ENCODE measurements around the gene NEDD4L.
"Not testable (repeated sequence)": the region's sequence is repeated elsewhere in the genome, so short reads cannot be mapped to it uniquely, and the experiment has no call there.

The NEDD4L gene

DNA sequence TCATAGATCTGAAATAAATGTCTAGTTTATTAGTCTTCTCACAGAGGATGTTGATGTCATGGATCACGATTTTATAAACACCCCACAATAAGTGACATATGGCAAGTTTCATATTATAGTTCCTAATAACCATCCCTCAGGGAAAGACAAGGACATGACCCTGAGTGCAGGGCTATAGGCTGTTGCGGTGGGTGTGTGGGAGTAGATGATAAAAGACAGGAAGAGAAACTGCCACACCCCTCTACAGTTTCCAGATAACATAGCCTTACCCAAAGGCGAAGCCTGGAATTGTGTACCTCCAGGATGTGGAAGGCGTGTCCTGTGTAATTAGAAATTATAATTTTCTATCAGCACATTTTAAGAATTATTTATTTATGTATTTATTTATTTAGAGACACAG lies 2.4 kb upstream of the NEDD4L start:
- Mint-ChIP-seq H3K36me3 (no peaks in the 10 kb centered on the region), H3K4me1 (peaks cover 28% of the 10 kb centered on the region), H3K27me3 (peaks cover 53% of the 10 kb centered on the region), H3K9me3 (no peaks in the 10 kb centered on the region), H3K27ac (no peak overlapping the region), H3K4me3 (no peak overlapping the region)
- CTCF ChIA-PET: interaction anchor here (0.6 to 1.1 kb wide), 3 partner anchors 80 to 320 kb away, joined by 3 read pairs; no protein-coding TSS in a partner anchor
- DNase-seq: no peak

DNA sequence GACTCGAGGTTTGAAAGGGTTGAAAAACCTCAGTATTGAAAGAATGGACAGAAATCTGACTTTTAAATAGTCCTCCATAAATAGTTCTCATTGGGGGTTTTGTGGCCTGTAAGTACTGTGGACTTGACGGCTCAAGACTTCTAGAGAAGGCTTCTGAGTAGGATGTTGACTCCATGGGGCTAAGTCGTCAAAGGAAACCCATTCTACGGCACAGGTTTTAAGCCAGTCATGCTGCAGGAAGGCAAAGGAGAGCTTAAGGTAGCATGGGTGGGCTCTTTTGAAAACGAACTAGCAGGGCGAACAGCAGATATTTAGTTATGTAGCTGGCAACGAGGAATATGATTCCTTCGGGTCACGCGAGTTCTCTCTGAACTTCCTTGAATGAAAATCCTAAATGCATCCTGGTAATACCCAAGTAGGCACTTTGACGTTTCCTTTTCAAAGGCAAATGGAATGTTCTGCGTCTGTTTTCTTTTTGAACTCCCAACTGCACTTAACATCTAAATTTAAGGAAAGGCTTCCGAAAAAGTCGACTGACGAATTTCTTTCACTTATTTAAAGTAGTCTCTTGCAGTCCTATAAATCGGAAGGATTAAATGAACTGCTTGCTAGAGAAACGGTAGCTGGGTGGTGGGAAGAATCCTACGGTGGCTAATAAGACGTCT lies 1.1 kb upstream of the NEDD4L start:
- Mint-ChIP-seq H3K36me3 (no peaks in the 10 kb centered on the region), H3K4me3 (peak overlapping the region; percentile 81), H3K9me3 (no peaks in the 10 kb centered on the region), H3K27me3 (peaks cover 58% of the 10 kb centered on the region), H3K27ac (peak overlapping the region; percentile 3), H3K4me1 (peaks cover 28% of the 10 kb centered on the region)
- DNase-seq: no peak
- CTCF ChIA-PET: interaction anchor here (0.7 to 1.7 kb wide), 14 partner anchors 9 to 452 kb away, joined by 3 to 20 read pairs (median 5); no protein-coding TSS in a partner anchor

DNA sequence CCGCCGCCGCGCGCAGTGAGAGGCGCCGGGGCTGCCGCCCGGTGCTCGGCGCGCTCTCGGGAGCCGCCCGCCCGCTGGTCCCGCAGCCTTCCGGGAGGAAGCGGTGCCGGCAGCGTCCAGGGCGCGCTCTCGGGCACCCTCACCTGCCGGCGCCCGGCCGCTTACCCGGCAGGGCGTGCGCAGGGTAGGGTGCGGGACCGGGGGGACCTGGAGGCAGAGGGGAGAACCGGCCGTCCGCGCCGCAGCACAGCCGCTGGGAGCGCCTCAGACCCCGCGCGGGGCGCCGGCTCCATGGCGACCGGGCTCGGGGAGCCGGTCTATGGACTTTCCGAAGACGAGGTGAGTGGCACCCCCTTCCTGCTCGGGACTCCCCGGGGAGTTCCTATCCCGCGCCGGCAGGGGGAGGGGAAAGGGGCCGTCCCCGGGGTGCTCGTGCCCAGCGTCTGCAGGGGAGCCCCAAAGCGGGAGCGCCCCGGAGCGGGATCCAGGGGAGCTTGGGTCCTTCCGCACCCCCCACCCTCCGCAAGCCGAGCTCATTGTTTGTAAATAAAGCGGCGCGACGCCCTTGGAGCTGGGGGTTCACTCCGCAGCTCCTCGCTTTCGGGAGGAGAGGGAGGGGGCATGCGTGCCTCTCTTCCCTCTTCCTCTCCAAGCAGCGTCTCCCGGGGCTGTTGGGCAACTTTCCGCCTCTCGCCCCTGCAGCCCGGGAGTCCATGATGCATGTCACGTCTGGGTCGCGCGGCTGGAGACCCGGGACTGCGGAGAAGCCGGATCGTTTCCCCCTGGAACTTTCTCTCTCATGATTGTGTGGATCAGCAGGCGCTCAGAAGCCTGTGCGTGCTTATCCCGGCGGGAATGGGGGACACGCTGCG lies 580 bp downstream of the NEDD4L start:
- DNase-seq: peak; percentile 60
- Mint-ChIP-seq H3K27ac (no peak overlapping the region), H3K4me1 (peaks cover 28% of the 10 kb centered on the region), H3K4me3 (peak overlapping the region; percentile 81), H3K9me3 (no peaks in the 10 kb centered on the region), H3K27me3 (peaks cover 55% of the 10 kb centered on the region), H3K36me3 (no peaks in the 10 kb centered on the region)
- CTCF ChIA-PET: interaction anchor here (1.8 kb wide), 1 partner anchor 77 kb away, joined by 8 read pairs; no protein-coding TSS in a partner anchor

DNA sequence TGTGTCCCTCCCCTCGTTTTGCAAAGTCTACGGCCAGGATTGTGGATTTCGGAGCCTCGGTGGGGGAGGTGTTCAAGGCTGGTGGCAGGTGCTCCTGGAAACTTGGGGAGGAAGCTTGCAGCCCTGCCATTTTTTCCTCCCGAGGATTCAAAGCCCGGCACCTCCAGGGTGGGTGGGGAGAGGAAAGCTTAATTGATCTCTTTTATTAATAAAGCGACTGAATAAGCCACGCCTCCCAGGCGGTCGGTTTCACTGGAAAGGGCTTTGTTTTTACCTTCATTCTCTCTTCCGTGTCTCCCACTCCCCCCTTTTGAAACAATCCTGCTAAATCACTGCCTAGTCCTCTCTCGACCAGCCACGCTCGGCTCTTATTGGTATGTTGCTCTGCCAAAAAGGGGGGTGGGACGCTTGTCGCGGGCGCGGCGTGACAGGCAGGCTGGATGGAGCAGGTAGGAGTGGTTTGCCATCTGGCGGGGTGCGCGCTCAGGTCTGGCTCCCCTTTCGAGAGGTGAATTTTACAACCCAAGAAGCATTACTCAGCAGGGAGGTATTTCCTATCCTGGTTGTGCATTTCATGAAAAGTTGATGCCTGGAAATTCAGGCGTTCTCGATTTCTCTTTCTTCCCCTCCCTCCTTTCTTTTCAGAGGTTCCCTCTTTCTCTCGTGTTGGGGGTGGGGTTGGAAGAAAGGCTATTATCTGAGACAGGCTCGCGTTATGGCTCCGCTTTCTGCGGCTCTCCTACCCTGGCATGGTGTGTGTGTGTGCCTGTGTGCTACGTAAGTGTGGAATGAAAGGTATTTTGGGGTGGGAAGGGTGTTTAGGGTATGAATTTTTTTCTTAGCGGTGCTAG lies 1.4 kb downstream of the NEDD4L start:
- no peak overlapping the region for H3K27ac Mint-ChIP-seq
- H3K4me1 Mint-ChIP-seq: peaks cover 28% of the 10 kb centered on the region
- no peaks in the 10 kb centered on the region for H3K36me3 Mint-ChIP-seq
- DNase-seq: peak; percentile 52
- H3K4me3 Mint-ChIP-seq: peak overlapping the region; percentile 81
- H3K27me3 Mint-ChIP-seq: peaks cover 55% of the 10 kb centered on the region
- no peaks in the 10 kb centered on the region for H3K9me3 Mint-ChIP-seq
- CTCF ChIA-PET: interaction anchor here (1.8 kb wide), 1 partner anchor 76 kb away, joined by 8 read pairs; no protein-coding TSS in a partner anchor

DNA sequence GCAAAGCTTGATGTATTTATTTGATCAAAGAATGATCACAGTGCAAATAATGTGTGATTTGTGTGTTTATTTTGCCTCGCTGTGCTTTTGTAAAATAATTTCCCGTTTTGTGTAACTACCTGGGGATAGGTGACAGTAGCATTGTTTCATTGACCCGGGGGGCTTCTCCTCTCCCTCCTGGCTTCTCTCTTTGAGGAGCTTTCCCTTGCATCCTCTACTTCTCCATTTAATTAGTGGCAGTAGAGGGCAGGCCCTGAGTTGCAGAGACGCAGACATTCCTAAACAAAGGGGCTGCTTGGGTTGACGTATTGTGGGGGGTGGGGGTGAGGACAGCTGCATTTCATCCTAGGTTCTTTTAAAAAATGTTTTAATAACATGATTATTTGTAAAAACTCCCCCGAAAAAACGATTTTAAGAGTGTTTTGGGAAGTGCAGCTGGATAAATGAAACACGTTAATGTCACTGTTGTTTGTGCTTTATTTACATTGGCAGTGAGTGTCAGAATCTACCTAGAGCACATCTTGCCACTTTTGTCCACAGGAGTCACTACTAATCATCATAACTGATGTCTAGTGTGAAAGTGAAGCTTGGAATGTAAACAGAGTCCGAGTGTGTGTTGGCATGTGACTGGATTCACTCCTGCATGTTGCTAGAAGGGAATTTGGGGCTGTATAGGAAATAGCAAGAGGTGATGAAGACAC lies 2.2 kb downstream of the NEDD4L start:
- no peak overlapping the region for H3K27ac Mint-ChIP-seq
- CTCF ChIA-PET: interaction anchor here (1.8 kb wide), 1 partner anchor 75 kb away, joined by 8 read pairs; no protein-coding TSS in a partner anchor
- H3K4me3 Mint-ChIP-seq: peak overlapping the region; percentile 81
- no peak for DNase-seq
- no peaks in the 10 kb centered on the region for H3K9me3 Mint-ChIP-seq
- H3K27me3 Mint-ChIP-seq: peaks cover 52% of the 10 kb centered on the region
- peaks cover 28% of the 10 kb centered on the region for H3K4me1 Mint-ChIP-seq
- H3K36me3 Mint-ChIP-seq: no peaks in the 10 kb centered on the region

DNA sequence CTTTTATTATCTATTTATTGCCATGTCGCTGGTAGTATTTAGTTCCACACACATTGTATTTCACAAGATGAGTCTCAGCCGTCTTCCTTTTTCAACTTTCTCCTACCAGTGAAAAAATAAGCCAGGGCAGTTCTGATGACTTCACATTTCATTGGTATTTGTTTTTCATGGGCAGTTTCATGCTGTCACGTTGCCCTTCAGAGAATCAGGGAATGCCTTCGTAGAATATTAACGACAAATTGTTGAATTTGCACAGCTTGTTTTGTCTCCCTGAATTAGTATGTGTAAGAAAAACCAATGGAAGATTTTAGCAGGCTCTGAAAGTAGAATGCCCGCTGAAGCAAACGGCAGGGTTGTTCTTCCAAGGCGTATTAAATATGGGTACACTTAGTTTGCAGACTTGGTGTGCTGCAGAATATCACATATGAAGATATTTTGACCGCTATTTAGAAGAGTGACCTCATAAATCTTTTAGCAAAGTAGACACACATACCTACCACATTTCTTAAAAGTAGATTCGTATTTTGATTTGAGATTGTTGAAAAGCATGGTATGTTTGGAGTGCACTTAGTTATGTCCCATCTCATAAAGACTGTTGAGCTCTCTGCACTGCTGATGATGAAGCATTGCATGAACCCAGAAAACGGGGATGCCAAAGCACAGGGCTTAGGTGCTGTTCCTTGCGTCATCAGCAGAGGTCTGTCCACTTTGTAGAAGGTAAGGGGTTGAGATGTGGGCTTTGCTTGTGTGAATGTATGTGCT lies 2.9 kb downstream of the NEDD4L start:
- Mint-ChIP-seq H3K36me3 (no peaks in the 10 kb centered on the region), H3K4me1 (peaks cover 27% of the 10 kb centered on the region), H3K4me3 (no peak overlapping the region), H3K27me3 (peaks cover 49% of the 10 kb centered on the region), H3K9me3 (no peaks in the 10 kb centered on the region), H3K27ac (no peak overlapping the region)
- no peak for DNase-seq
- CTCF ChIA-PET: no interaction called here

DNA sequence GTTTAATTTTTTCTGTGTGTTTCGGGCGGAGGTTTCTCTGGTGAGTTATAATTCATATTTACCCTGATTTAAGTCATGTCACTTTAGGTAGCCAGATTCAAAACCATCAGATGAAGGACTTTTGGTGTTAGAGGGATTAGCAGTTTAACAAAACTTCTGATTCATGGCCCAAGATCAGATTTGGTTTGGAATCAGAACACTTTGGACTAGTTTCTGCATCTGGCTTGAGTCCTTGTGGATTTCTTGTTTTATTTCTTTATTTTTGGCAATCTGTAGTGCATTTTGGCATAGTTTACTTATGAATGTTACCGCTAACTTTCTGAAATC lies 3.5 kb downstream of the NEDD4L start:
- Mint-ChIP-seq H3K36me3 (no peaks in the 10 kb centered on the region), H3K9me3 (no peaks in the 10 kb centered on the region), H3K4me3 (no peak overlapping the region), H3K27me3 (peaks cover 44% of the 10 kb centered on the region), H3K4me1 (peaks cover 26% of the 10 kb centered on the region), H3K27ac (no peak overlapping the region)
- CTCF ChIA-PET: no interaction called here
- no peak for DNase-seq

DNA sequence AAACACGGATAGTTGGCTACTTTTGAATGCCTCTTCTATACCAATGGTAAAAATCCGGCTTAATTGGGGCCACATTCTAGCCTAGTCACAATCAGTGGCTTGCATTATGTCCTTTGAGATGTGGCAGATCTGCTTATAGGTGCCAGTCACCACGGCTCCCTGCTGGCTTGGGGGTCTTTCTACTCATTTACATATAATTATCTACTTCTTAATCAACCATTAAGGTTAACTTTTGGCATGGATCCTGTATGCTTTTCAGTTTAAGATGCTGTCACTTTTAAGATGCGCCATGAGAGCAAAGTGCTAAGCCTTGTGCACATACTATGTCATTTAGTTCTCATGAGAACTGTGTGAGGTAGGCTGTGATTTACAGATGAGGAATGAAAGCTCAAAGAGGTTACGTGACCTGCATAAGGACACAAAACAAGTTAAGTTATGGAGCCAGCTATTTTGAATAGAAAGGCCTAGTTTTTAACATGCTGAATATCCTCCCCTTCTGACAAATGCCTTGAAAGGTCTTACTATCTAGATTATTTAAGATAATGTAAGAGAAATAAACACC lies 4.1 kb downstream of the NEDD4L start:
- H3K9me3 Mint-ChIP-seq: no peaks in the 10 kb centered on the region
- DNase-seq: no peak
- peaks cover 42% of the 10 kb centered on the region for H3K27me3 Mint-ChIP-seq
- CTCF ChIA-PET: no interaction called here
- H3K4me1 Mint-ChIP-seq: peaks cover 20% of the 10 kb centered on the region
- no peaks in the 10 kb centered on the region for H3K36me3 Mint-ChIP-seq
- H3K4me3 Mint-ChIP-seq: no peak overlapping the region
- H3K27ac Mint-ChIP-seq: no peak overlapping the region

DNA sequence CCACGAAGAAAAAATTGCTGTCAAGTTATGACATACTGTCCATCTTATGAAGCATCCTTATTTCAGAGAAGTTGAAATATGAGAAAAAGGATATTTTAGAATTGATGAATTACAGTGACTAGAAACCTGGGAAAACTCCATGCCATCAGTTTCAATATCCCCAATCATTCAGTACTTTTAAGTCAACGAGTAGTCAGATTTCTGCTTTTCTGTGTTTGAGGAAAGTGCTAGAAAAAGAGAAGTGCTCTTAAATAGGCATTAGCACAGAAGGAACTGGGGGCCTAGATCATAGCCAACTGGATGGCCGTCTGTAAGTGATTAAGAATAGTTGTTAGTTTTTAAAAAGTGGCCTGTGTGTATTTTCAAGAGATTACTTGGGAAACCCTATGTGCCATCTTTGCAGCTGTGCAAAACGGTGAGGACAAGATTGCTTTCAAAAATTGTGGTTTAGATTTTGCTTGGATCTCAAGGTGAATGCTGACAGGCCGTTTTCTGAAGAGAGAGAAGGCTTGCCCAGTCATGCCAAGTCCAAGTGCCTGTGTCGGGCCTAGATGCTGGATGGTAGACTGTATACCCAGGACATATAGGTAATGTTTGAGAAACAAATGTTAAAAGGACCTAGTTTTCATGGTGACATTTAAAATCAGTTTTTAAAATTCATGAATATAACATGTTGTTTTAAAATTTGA lies 5.1 kb downstream of the NEDD4L start:
- CTCF ChIA-PET: no interaction called here
- no peaks in the 10 kb centered on the region for H3K36me3 Mint-ChIP-seq
- H3K27ac Mint-ChIP-seq: no peak overlapping the region
- no peaks in the 10 kb centered on the region for H3K9me3 Mint-ChIP-seq
- peaks cover 36% of the 10 kb centered on the region for H3K27me3 Mint-ChIP-seq
- no peak overlapping the region for H3K4me3 Mint-ChIP-seq
- DNase-seq: no peak
- peaks cover 15% of the 10 kb centered on the region for H3K4me1 Mint-ChIP-seq

DNA sequence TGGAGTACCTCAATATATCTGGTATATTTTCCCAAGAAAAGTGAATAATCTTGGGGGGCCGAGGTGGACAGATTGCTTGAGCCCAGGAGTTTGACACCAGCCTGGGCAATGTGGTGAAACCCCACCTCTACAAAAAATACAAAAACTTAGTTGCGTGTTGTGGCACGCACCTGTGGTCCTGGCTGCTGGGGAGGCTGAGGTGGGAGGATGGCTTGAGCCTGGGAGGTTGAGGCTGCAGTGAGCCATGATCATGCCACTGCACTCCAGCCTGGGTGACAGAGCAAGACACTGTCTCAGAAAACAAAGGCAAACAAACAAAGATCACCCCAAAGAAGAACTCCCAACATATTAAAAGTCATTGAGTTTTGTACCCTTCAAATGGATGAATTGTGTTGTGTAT lies 6.9 kb downstream of the NEDD4L start:
- CTCF ChIA-PET: interaction anchor here (1.7 kb wide), 1 partner anchor 71 kb away, joined by 5 read pairs; no protein-coding TSS in a partner anchor
- not testable (repeated sequence) for H3K4me1 Mint-ChIP-seq

DNA sequence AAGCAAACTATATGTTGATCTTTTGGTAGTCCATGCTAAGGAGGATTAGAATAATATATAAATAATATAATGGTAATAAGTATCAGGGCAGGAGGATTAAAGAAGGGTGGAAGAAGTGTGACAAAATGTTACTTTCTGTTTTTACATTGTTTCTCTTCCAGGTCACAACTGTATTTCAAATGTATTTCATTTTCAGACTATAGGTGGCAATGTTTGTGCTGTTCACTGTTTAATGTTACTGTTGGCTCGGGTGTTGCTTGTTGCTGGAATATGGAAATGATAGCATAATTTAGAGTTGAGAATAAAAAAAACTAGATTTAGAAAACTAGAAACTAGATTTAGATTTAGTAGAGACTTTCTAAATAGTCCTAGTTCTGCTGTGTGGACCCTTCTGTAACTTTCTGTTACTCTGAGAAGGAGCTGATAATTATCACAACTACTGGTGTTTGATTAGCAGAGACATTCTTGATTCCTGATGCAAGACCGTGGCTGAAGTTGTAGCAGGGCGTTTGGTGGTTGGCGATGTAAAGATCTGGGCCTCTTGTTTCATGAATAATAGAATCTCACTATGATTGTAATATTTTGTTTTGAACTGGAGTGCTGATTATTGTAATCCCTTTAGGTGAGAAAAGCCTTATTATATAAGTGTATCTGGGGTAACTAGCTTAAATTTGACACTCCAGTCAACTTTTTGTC lies 7.9 kb downstream of the NEDD4L start:
- Mint-ChIP-seq H3K9me3 (no peaks in the 10 kb centered on the region), H3K4me1 (peaks cover 4% of the 10 kb centered on the region), H3K27ac (no peak overlapping the region), H3K27me3 (peaks cover 18% of the 10 kb centered on the region), H3K36me3 (no peaks in the 10 kb centered on the region), H3K4me3 (no peak overlapping the region)
- no peak for DNase-seq
- CTCF ChIA-PET: interaction anchor here (0.6 to 1.7 kb wide), 4 partner anchors 8 to 134 kb away, joined by 3 to 13 read pairs (median 6); partner anchors contain the start of gene NEDD4L

More for the DNA sequence above, 6.9 kb downstream of the NEDD4L start:
- H3K4me3 Mint-ChIP-seq, H3K27ac Mint-ChIP-seq, DNase-seq, H3K36me3 Mint-ChIP-seq, H3K9me3 Mint-ChIP-seq: not testable (repeated sequence)
- peaks cover 25% of the 10 kb centered on the region for H3K27me3 Mint-ChIP-seq

DNA sequence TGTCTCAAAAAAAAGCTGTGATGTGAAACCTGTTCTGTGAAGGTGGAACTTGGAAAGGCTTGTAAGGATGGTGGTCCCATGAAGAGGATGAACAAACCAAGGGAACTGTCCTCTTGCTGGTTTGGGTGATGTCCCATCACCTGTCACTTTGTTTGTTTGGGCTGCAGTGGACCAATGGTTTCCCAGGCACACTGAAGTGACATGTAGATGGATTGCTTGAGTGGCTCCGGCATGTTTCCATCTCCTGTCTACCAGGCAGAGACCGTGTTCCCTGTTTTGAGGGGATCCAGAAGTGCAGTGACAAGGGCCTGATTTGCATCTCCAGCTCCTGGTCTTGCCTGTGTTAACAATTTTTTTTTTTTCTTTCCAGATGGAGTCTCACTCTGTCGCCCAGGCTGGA lies 8.9 kb downstream of the NEDD4L start:
- H3K4me3 Mint-ChIP-seq: no peak overlapping the region
- peaks cover 14% of the 10 kb centered on the region for H3K27me3 Mint-ChIP-seq
- H3K36me3 Mint-ChIP-seq: no peaks in the 10 kb centered on the region
- peaks cover 4% of the 10 kb centered on the region for H3K4me1 Mint-ChIP-seq
- DNase-seq: no peak
- no peaks in the 10 kb centered on the region for H3K9me3 Mint-ChIP-seq
- CTCF ChIA-PET: interaction anchor here (1.7 kb wide), 1 partner anchor 69 kb away, joined by 13 read pairs; no protein-coding TSS in a partner anchor
- H3K27ac Mint-ChIP-seq: no peak overlapping the region

Data from activated naive CD4-positive, alpha-beta T cell treated with anti-CD3 and anti-CD28 coated beads, Interleukin-2, amount 10 ng/mL, durations not matched to agents 7 days and 5 days (primary cell).